HepG2 (cell line): ENCODE measurements around the gene HOMEZ. TPM values are rescaled to one million over a fixed set of nuclear protein-coding genes. Genes with fewer than 3 reads are reported as not detected.

ENCODE experiments used
- ATF7-NPFF ChIP-seq: sonication (generic); formaldehyde crosslinking; IDR thresholded peaks from 2 replicates; pipeline ENCODE4 v1.8.1; 2023; ENCODE audit warnings: mild to moderate bottlenecking, low read depth, missing genetic modification reagents, moderate library complexity
- CREM ChIP-seq, 2 experiments: sonication (generic) in 1 of 2; formaldehyde crosslinking in 1 of 2; IDR thresholded peaks; 2 replicates each; pipeline versions ENCODE4 v1.4.0 to v1.6.1; 2016 to 2020; ENCODE audit warnings: antibody characterized with exemption in 1 of 2, mild to moderate bottlenecking in 1 of 2, missing genetic modification reagents in 1 of 2
- ETV6 ChIP-seq: sonication (generic); formaldehyde crosslinking; conservative IDR thresholded peaks from 2 replicates; pipeline ENCODE4 v1.4.0; 2020; ENCODE audit warnings: missing genetic modification reagents
- FOXA1 ChIP-seq, 2 experiments: fragments of 450-650 bp in 1 of 2; sonication (generic) in 1 of 2; formaldehyde crosslinking in 1 of 2; IDR thresholded peaks; 2 replicates each; pipeline versions ENCODE4 v1.4.0 to v1.6.1; 2016 to 2020; ENCODE audit warnings: missing genetic modification reagents in 1 of 2
- HCFC1 ChIP-seq: fragments of 150-350 bp; IDR thresholded peaks from 2 replicates; pipeline ENCODE4 v1.6.1; 2014; ENCODE audit warnings: low read depth, low read length
- HNRNPK ChIP-seq: fragments of 200-400 bp; formaldehyde crosslinking; IDR thresholded peaks from 2 replicates; pipeline ENCODE4 v1.6.1; 2018; ENCODE audit warnings: low read length, low read depth, moderate library complexity, mild to moderate bottlenecking; ENCODE audit not compliant: poor library complexity, severe bottlenecking
- MIER2 ChIP-seq: IDR thresholded peaks from 2 replicates; pipeline ENCODE4 v1.6.1; 2016; ENCODE audit warnings: missing biosample characterization, missing genetic modification reagents
- MLLT10 ChIP-seq: sonication (generic); formaldehyde crosslinking; IDR thresholded peaks from 2 replicates; pipeline ENCODE4 v1.4.0; 2020; ENCODE audit warnings: missing genetic modification reagents
- NFATC3 ChIP-seq: sonication (generic); formaldehyde crosslinking; IDR thresholded peaks from 2 replicates; pipeline ENCODE4 v1.5.1; 2020; ENCODE audit warnings: mild to moderate bottlenecking, missing genetic modification reagents
- PHF21A ChIP-seq: sonication (generic); formaldehyde crosslinking; IDR thresholded peaks from 2 replicates; pipeline ENCODE4 v1.5.0; 2020; ENCODE audit warnings: mild to moderate bottlenecking, missing genetic modification reagents
- PRPF4 ChIP-seq: fragments of 200-400 bp; formaldehyde crosslinking; IDR thresholded peaks from 2 replicates; pipeline ENCODE4 v1.6.1; 2016; ENCODE audit warnings: low read length, low read depth; ENCODE audit not compliant: poor library complexity, severe bottlenecking
- SIX1 ChIP-seq: sonication (generic); formaldehyde crosslinking; IDR thresholded peaks from 2 replicates; pipeline ENCODE4 v1.4.0; 2020; ENCODE audit warnings: missing genetic modification reagents, borderline replicate concordance
- SOX5 ChIP-seq: IDR thresholded peaks from 2 replicates; pipeline ENCODE4 v1.6.1; 2016; ENCODE audit warnings: borderline replicate concordance
- TBL1XR1 ChIP-seq: fragments of 150-350 bp; IDR thresholded peaks from 2 replicates; pipeline ENCODE4 v1.6.1; 2014; ENCODE audit warnings: borderline replicate concordance, low read length; ENCODE audit not compliant: partially characterized antibody
- ZFP37 ChIP-seq: sonication (generic); formaldehyde crosslinking; IDR thresholded peaks from 2 replicates; pipeline ENCODE4 v1.4.0; 2020; ENCODE audit warnings: missing genetic modification reagents, borderline replicate concordance
- ZFP62 ChIP-seq: sonication (generic); formaldehyde crosslinking; IDR thresholded peaks from 2 replicates; pipeline ENCODE4 v1.4.0; 2020; ENCODE audit warnings: missing genetic modification reagents
- ZNF136 ChIP-seq: sonication (generic); formaldehyde crosslinking; IDR thresholded peaks from 2 replicates; pipeline ENCODE4 v1.8.1; 2022; ENCODE audit warnings: low read depth, mild to moderate bottlenecking, moderate library complexity, missing genetic modification reagents
- ZNF138 ChIP-seq: sonication (generic); formaldehyde crosslinking; IDR thresholded peaks from 2 replicates; pipeline ENCODE4 v1.5.0; 2020; ENCODE audit warnings: mild to moderate bottlenecking, low read depth, missing genetic modification reagents
- ZNF468 ChIP-seq: sonication (generic); formaldehyde crosslinking; IDR thresholded peaks from 2 replicates; pipeline ENCODE4 v1.8.0; 2022; ENCODE audit warnings: mild to moderate bottlenecking, moderate library complexity, missing genetic modification reagents
- ZNF790 ChIP-seq: sonication (generic); formaldehyde crosslinking; IDR thresholded peaks from 2 replicates; pipeline ENCODE4 v1.8.0; 2022; ENCODE audit warnings: missing genetic modification reagents, mild to moderate bottlenecking, borderline replicate concordance
- polyA plus RNA-seq, 8 experiments: library from polyadenylated mRNA; depleted of rRNA in 3 of 8; stranded (reverse) in 7 of 8; unstranded in 1 of 8; fragments of >200 nt; fragmentation: Illumina TruSeq in 4 of 8; extraction: Trizol in 4 of 8; gene quantifications; 2 replicates each; pipeline versions ENCODE4 v1.2.1 to v1.2.3, GENCODE V29; 2011 to 2016; ENCODE audit warnings: low read depth in 4 of 8, missing spikeins in 1 of 8, mixed read lengths in 1 of 8; ENCODE audit not compliant: insufficient read depth in 1 of 8
- total RNA-seq, 5 experiments: library from RNA; depleted of rRNA; stranded (reverse); fragments of >200 nt; fragmentation: Illumina TruSeq; extraction: Trizol; gene quantifications; 2 replicates each; pipeline ENCODE4 v1.2.3, GENCODE V29; 2016; ENCODE audit warnings: low read depth in 1 of 5
- TF ChIP-seq, protein P1 (sequence below): IDR thresholded peaks from 2 replicates; pipeline ENCODE4 v1.6.1; 2012; ENCODE audit warnings: low read length, improper control_type of control experiment
- TF ChIP-seq, protein P2 (sequence below): sonication (generic); formaldehyde crosslinking; conservative IDR thresholded peaks from 2 replicates; pipeline ENCODE4 v1.4.0; 2020; ENCODE audit warnings: missing genetic modification reagents
- TF ChIP-seq, protein P3 (sequence below): sonication (generic); formaldehyde crosslinking; IDR thresholded peaks from 2 replicates; pipeline ENCODE4 v1.5.1; 2020; ENCODE audit warnings: missing genetic modification reagents, mild to moderate bottlenecking, borderline replicate concordance

HOMEZ gene
- total and polyA plus RNA-seq, 2 of the 13 experiments (the other 11 are each of a cell fraction or from before 2014, with no cell fraction given) = 14.5 to 31.8 TPM

DNA sequence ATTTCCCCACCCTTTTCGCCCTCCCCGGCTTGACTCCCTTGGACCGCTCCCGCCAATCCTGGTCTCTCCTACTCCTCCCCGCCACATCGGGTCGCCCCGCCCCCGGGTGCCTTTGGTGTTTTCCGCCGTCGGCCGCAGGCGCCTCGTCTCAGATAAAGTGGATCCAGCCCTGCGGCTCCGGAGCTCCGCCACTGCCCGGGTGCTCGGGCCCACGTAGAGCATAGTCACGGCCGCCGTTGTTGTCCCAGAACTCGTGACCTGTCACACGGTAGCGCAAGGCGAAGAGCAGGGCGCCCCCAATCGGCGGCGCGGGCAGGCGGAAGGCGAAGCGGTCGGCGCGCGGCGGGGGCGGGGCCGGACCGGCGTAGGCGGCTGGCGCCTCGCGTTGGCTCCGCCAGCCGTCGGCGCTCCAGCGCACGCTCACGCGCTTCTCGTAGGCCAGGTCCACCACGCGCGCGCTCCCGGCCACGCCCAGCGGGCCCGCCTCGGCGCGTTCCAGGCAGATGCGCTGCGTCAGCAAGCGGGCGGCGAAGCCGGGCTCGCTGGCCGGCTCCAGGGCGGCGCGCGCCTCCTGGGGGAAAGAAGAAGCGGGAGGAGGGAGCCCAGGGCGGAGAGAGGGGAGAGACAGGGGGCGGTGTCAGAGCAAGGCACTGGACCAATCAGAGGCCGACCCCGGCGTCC lies 15.5 kb upstream of the HOMEZ start (continued):
- TF ChIP-seq, protein P1, sequence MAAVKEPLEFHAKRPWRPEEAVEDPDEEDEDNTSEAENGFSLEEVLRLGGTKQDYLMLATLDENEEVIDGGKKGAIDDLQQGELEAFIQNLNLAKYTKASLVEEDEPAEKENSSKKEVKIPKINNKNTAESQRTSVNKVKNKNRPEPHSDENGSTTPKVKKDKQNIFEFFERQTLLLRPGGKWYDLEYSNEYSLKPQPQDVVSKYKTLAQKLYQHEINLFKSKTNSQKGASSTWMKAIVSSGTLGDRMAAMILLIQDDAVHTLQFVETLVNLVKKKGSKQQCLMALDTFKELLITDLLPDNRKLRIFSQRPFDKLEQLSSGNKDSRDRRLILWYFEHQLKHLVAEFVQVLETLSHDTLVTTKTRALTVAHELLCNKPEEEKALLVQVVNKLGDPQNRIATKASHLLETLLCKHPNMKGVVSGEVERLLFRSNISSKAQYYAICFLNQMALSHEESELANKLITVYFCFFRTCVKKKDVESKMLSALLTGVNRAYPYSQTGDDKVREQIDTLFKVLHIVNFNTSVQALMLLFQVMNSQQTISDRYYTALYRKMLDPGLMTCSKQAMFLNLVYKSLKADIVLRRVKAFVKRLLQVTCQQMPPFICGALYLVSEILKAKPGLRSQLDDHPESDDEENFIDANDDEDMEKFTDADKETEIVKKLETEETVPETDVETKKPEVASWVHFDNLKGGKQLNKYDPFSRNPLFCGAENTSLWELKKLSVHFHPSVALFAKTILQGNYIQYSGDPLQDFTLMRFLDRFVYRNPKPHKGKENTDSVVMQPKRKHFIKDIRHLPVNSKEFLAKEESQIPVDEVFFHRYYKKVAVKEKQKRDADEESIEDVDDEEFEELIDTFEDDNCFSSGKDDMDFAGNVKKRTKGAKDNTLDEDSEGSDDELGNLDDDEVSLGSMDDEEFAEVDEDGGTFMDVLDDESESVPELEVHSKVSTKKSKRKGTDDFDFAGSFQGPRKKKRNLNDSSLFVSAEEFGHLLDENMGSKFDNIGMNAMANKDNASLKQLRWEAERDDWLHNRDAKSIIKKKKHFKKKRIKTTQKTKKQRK = no peak
- TF ChIP-seq ETV6 (CRISPR knock-in tag) (peak; percentile 95), CREM (IDR thresholded peaks at IDR 0.05) (no peak; the same call in 1 of the 2 replicates), CREM (CRISPR knock-in tag; IDR thresholded peaks at IDR 0.05) (peak; percentile 60; the same call in 1 of the 2 replicates), MIER2 (CRISPR knock-in tag) (peak; percentile 87), ZNF138 (CRISPR knock-in tag) (peak; percentile 94), TBL1XR1 (peak; percentile 73), ATF7-NPFF (peak; percentile 90), HNRNPK (peak; percentile 69), FOXA1 (IDR thresholded peaks at IDR 0.05) (no peak), FOXA1 (CRISPR knock-in tag; IDR thresholded peaks at IDR 0.05) (peak; percentile 89), ZFP62 (no peak), HCFC1 (peak; percentile 46), NFATC3 (CRISPR knock-in tag) (peak; percentile 33; the same call in 1 of the 2 replicates), ZNF468 (CRISPR knock-in tag) (0 out of 2 replicates have a peak, but pooled peaks have one; percentile 78), SOX5 (CRISPR knock-in tag) (peak; percentile 76), ZFP37 (CRISPR knock-in tag) (no peak; the same call in 1 of the 2 replicates), SIX1 (CRISPR knock-in tag) (peak; percentile 44; the same call in 1 of the 2 replicates), PRPF4 (no peak), ZNF790 (no peak), PHF21A (no peak), ZNF136 (CRISPR knock-in tag) (peak; percentile 88), MLLT10 (no peak)
- TF ChIP-seq, protein P2, sequence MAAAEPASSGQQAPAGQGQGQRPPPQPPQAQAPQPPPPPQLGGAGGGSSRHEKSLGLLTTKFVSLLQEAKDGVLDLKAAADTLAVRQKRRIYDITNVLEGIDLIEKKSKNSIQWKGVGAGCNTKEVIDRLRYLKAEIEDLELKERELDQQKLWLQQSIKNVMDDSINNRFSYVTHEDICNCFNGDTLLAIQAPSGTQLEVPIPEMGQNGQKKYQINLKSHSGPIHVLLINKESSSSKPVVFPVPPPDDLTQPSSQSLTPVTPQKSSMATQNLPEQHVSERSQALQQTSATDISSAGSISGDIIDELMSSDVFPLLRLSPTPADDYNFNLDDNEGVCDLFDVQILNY (CRISPR knock-in tag) = peak; percentile 85
- TF ChIP-seq, protein P3, sequence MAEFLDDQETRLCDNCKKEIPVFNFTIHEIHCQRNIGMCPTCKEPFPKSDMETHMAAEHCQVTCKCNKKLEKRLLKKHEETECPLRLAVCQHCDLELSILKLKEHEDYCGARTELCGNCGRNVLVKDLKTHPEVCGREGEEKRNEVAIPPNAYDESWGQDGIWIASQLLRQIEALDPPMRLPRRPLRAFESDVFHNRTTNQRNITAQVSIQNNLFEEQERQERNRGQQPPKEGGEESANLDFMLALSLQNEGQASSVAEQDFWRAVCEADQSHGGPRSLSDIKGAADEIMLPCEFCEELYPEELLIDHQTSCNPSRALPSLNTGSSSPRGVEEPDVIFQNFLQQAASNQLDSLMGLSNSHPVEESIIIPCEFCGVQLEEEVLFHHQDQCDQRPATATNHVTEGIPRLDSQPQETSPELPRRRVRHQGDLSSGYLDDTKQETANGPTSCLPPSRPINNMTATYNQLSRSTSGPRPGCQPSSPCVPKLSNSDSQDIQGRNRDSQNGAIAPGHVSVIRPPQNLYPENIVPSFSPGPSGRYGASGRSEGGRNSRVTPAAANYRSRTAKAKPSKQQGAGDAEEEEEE = peak; percentile 1; the same call in 1 of the 2 replicates
